Measurements from ENCODE around the gene FAM200B. TPM values are rescaled to one million over a fixed set of nuclear protein-coding genes. Genes with fewer than 3 reads are reported as not detected.

FAM200B gene
- polyA plus RNA-seq, 1 donor (not counting 4 experiments of a cell fraction or from before 2014, with no cell fraction given): 36.6 TPM

DNA sequence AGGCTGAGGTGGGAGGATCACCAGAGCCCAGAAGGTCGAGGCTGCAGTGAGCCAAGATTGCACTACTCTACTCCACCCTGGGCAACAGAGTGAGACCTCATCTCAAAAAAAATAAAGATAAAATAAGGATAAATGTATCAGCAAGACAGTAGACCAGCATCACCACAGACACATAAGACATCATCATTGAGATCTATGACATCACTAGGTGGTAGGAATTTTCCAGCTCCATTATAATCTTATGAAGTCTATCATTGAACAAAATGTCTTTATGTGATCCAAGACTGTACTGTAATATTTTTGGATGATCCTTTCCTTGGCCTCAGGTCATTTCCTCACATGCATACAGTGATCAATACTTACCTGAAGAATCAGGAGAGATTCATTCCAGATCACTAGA lies 8.3 kb upstream of the FAM200B start:
- dilution Hi-C loops (cut with MboI; ENCODE audit: extremely low pct_ligation_motif_present, low sequenced_read_pairs): no loop called here
- no peak overlapping the region for H3K4me3 ChIP-seq (ENCODE audit: control insufficient read depth in 2 of 3, extremely low read depth in 1 of 3, insufficient read depth in 2 of 3, low read depth in 1 of 3, low read length in 3 of 3)

DNA sequence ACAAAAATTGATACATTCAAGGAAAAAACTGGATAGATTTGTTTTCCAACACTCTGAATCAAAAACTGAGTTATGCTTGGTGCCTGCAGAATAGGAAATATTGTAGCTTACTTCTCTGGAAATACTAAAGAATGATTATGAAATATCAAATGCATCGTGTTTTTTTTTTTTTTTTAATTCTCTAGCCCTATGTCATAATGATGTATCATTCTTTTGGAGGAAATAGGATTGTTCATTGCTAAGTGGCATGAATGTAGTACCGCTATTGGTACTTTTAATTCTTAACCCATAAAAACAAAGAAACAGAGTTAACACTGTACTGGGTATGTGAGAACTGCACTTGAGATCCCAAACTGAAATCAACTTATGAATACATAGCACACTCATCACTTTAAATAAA lies 7.6 kb upstream of the FAM200B start:
- H3K27me3 ChIP-seq (ENCODE audit: control insufficient read depth, extremely low read depth, insufficient read depth, low read length): no peaks in the 10 kb centered on the region
- H3K79me2 ChIP-seq (ENCODE audit: control insufficient read depth, insufficient read depth, low read length): peaks cover 84% of the 10 kb centered on the region
- H3K27ac ChIP-seq (ENCODE audit: control insufficient read depth, insufficient read depth, low read length): no peak overlapping the region
- H2AFZ ChIP-seq (ENCODE audit: control insufficient read depth, low read length): no peak overlapping the region
- TF ChIP-seq, protein P1, sequence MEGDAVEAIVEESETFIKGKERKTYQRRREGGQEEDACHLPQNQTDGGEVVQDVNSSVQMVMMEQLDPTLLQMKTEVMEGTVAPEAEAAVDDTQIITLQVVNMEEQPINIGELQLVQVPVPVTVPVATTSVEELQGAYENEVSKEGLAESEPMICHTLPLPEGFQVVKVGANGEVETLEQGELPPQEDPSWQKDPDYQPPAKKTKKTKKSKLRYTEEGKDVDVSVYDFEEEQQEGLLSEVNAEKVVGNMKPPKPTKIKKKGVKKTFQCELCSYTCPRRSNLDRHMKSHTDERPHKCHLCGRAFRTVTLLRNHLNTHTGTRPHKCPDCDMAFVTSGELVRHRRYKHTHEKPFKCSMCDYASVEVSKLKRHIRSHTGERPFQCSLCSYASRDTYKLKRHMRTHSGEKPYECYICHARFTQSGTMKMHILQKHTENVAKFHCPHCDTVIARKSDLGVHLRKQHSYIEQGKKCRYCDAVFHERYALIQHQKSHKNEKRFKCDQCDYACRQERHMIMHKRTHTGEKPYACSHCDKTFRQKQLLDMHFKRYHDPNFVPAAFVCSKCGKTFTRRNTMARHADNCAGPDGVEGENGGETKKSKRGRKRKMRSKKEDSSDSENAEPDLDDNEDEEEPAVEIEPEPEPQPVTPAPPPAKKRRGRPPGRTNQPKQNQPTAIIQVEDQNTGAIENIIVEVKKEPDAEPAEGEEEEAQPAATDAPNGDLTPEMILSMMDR (optimal IDR thresholded peaks at IDR 0.05 in 1 of 3, IDR thresholded peaks at IDR 0.05 in 1 of 3, conservative IDR thresholded peaks at IDR 0.05 in 1 of 3; ENCODE audit: extremely low read depth in 1 of 3, insufficient read depth in 2 of 3, low read length in 3 of 3): no peak
- TF ChIP-seq EZH2 (IDR thresholded peaks at IDR 0.05; ENCODE audit: low read length): no peak
- H3K4me1 ChIP-seq (ENCODE audit: control insufficient read depth, extremely low read depth, insufficient read depth, low read length): peaks cover 45% of the 10 kb centered on the region
- H3K4me2 ChIP-seq (ENCODE audit: control insufficient read depth, extremely low read depth, insufficient read depth, low read depth, low read length): no peak overlapping the region
- peaks cover 0 to 8% of the 10 kb centered on the region in 2 experiments for H3K36me3 ChIP-seq (ENCODE audit: control insufficient read depth in 2 of 2, extremely low read depth in 1 of 2, insufficient read depth in 2 of 2, low read length in 2 of 2)
- no peak overlapping the region for H3K9ac ChIP-seq (ENCODE audit: control insufficient read depth, extremely low read depth, insufficient read depth, low read length)
- DNase-seq (ENCODE audit: low read depth, low spot score) (no peak), FAIRE-seq (no peak)
- no peaks in the 10 kb centered on the region for H3K9me3 ChIP-seq (ENCODE audit: control insufficient read depth, low read depth, low read length)
- H3K9me1 ChIP-seq (ENCODE audit: control insufficient read depth, extremely low read depth, insufficient read depth, low read length): no peaks in the 10 kb centered on the region
- no peak overlapping the region for H3K4me3 ChIP-seq (ENCODE audit: control insufficient read depth in 2 of 3, extremely low read depth in 1 of 3, insufficient read depth in 2 of 3, low read depth in 1 of 3, low read length in 3 of 3)
- dilution Hi-C loops (cut with MboI; ENCODE audit: extremely low pct_ligation_motif_present, low sequenced_read_pairs): no loop called here
- H4K20me1 ChIP-seq (ENCODE audit: control insufficient read depth, extremely low read depth, insufficient read depth, low read length): no peaks in the 10 kb centered on the region

More for the DNA sequence above, 8.3 kb upstream of the FAM200B start:
- DNase-seq (ENCODE audit: low read depth, low spot score) (no peak), FAIRE-seq (no peak)
- peaks cover 41% of the 10 kb centered on the region for H3K4me1 ChIP-seq (ENCODE audit: control insufficient read depth, extremely low read depth, insufficient read depth, low read length)
- H2AFZ ChIP-seq (ENCODE audit: control insufficient read depth, low read length): no peak overlapping the region
- H3K9me3 ChIP-seq (ENCODE audit: control insufficient read depth, low read depth, low read length): no peaks in the 10 kb centered on the region
- H3K9me1 ChIP-seq (ENCODE audit: control insufficient read depth, extremely low read depth, insufficient read depth, low read length): no peaks in the 10 kb centered on the region
- H3K27me3 ChIP-seq (ENCODE audit: control insufficient read depth, extremely low read depth, insufficient read depth, low read length): no peaks in the 10 kb centered on the region
- TF ChIP-seq, protein P1 (optimal IDR thresholded peaks at IDR 0.05 in 1 of 3, IDR thresholded peaks at IDR 0.05 in 1 of 3, conservative IDR thresholded peaks at IDR 0.05 in 1 of 3; ENCODE audit: extremely low read depth in 1 of 3, insufficient read depth in 2 of 3, low read length in 3 of 3): no peak
- TF ChIP-seq EZH2 (IDR thresholded peaks at IDR 0.05; ENCODE audit: low read length): no peak
- peaks cover 0 to 9% of the 10 kb centered on the region in 2 experiments for H3K36me3 ChIP-seq (ENCODE audit: control insufficient read depth in 2 of 2, extremely low read depth in 1 of 2, insufficient read depth in 2 of 2, low read length in 2 of 2)
- peaks cover 83% of the 10 kb centered on the region for H3K79me2 ChIP-seq (ENCODE audit: control insufficient read depth, insufficient read depth, low read length)
- H3K4me2 ChIP-seq (ENCODE audit: control insufficient read depth, extremely low read depth, insufficient read depth, low read depth, low read length): no peak overlapping the region
- no peaks in the 10 kb centered on the region for H4K20me1 ChIP-seq (ENCODE audit: control insufficient read depth, extremely low read depth, insufficient read depth, low read length)
- H3K27ac ChIP-seq (ENCODE audit: control insufficient read depth, insufficient read depth, low read length): peak overlapping the region; percentile 8
- H3K9ac ChIP-seq (ENCODE audit: control insufficient read depth, extremely low read depth, insufficient read depth, low read length): no peak overlapping the region

Measured in keratinocyte (primary cell).